HCT116 (cell line): ENCODE results near the gene ZCCHC9. TPM values are rescaled to one million over a fixed set of nuclear protein-coding genes. Genes with fewer than 3 reads are reported as not detected.

ENCODE experiments used
- ATAC-seq: fragments of 200-7000 bp; cut with Tn5 transposase; 2 replicates; pipeline ENCODE4 v1.9.1; 2020; ENCODE audit warnings: mild to moderate bottlenecking, moderate library complexity
- Bru-seq: library from RNA; stranded (reverse); fragments of 400-500 nt; gene quantifications from one replicate; lab custom pipeline; 2021; lab: Mats Ljungman, UMichigan
- BruChase-seq, 2 experiments: library from RNA; stranded (reverse); fragments of 400-500 nt; gene quantifications; one replicate each; lab custom pipeline; 2021; lab: Mats Ljungman, UMichigan
- BruUV-seq: library from RNA; stranded (reverse); fragments of 400-500 nt; replicated peaks from 2 replicates; lab custom pipeline; 2021; lab: Mats Ljungman, UMichigan
- CTCF ChIA-PET: fragments of 300-600 bp; sonication (Branson Sonifier 250); formaldehyde crosslinking; loops from one replicate; lab custom pipeline; 2021; ENCODE audit warnings: antibody characterized with exemption; lab: Charles Lee
- POLR2A ChIA-PET: fragments of 300-600, 350-600 bp; sonication (Branson Sonifier 250); formaldehyde crosslinking; loops from one replicate; lab custom pipeline; 2021; ENCODE audit warnings: antibody characterized with exemption; lab: Charles Lee
- RAD21 ChIA-PET, 2 experiments: fragments of 300-600 bp; sonication (Branson Sonifier 250); formaldehyde crosslinking; loops; one replicate each; lab custom pipeline; 2023; ENCODE audit warnings: low total read pairs in 2 of 2; ENCODE audit not compliant: uncharacterized antibody in 2 of 2, unreplicated experiment in 2 of 2, low non-redundant PET in 1 of 2; lab: Charles Lee
- DNase-seq: peaks from one replicate; pipeline ENCODE4 v3.0.0-alpha.2; 2010; ENCODE audit warnings: low read depth, low spot score
- H2AFZ ChIP-seq: fragments of 200-600 bp; shearing (Covaris generic), sonication (generic); 2 replicates; pipeline ENCODE4 v1.6.1; 2017; ENCODE audit warnings: low read depth, mixed run types, mixed read lengths, antibody characterized with exemption, low read length; ENCODE audit not compliant: poor library complexity, severe bottlenecking
- H3K27ac ChIP-seq: 2 replicates; pipeline ENCODE4 v1.5.1; 2012; ENCODE audit warnings: low read depth, low read length
- H3K27me3 ChIP-seq: fragments of 200-600 bp; sonication (generic); 2 replicates; pipeline ENCODE4 v1.6.1; 2016; ENCODE audit warnings: mixed run types, low read length, mixed read lengths; ENCODE audit not compliant: insufficient read depth
- H3K36me3 ChIP-seq, 2 experiments: fragments of 200-500 bp in 1 of 2; fragments of 200-600 bp in 1 of 2; sonication (Bioruptor generic) in 1 of 2; sonication (generic) in 1 of 2; 2 replicates each; pipeline versions ENCODE4 v1.5.1 to v1.6.1; 2014 to 2016; ENCODE audit warnings: low read length in 2 of 2, inconsistent platforms in 1 of 2, mixed read lengths in 1 of 2, mixed run types in 1 of 2; ENCODE audit not compliant: insufficient read depth in 2 of 2, control insufficient read depth in 1 of 2
- H3K4me1 ChIP-seq, 2 experiments: fragments of 200-600 bp in 1 of 2; sonication (generic) in 1 of 2; 2 replicates each; pipeline versions ENCODE4 v1.5.1 to v1.6.1; 2012 to 2017; ENCODE audit warnings: low read length in 2 of 2, inconsistent platforms in 1 of 2, mild to moderate bottlenecking in 1 of 2, mixed read lengths in 1 of 2, mixed run types in 1 of 2, moderate library complexity in 1 of 2; ENCODE audit not compliant: insufficient read depth in 2 of 2, control insufficient read depth in 1 of 2
- H3K4me2 ChIP-seq: fragments of 200-600 bp; sonication (generic); 2 replicates; pipeline ENCODE4 v1.6.1; 2017; ENCODE audit warnings: mixed run types, low read length, mixed read lengths
- H3K4me3 ChIP-seq, 2 experiments: fragments of 200-600 bp in 1 of 2; sonication (generic) in 1 of 2; replicated peaks in 1 of 2; 2 replicates each; pipeline ENCODE4 v1.5.1; 2011 to 2016; ENCODE audit warnings: low read length in 2 of 2, control low read depth in 1 of 2, low read depth in 1 of 2, mild to moderate bottlenecking in 1 of 2, mixed read lengths in 1 of 2, mixed run types in 1 of 2
- H3K79me2 ChIP-seq: fragments of 200-600 bp; sonication (generic); 2 replicates; pipeline ENCODE4 v1.6.1; 2017; ENCODE audit warnings: mild to moderate bottlenecking, mixed run types, low read length, moderate library complexity, mixed read lengths; ENCODE audit not compliant: insufficient read depth
- H3K9ac ChIP-seq: fragments of 200-600 bp; sonication (generic); 2 replicates; pipeline ENCODE4 v1.6.1; 2016; ENCODE audit warnings: low read length, mixed read lengths
- H3K9me2 ChIP-seq: fragments of 200-600 bp; sonication (generic), shearing (Covaris generic); 2 replicates; pipeline ENCODE4 v1.6.1; 2017; ENCODE audit warnings: mixed run types, mild to moderate bottlenecking, moderate library complexity; ENCODE audit not compliant: insufficient read depth
- H3K9me3 ChIP-seq, 2 experiments: fragments of 200-500 bp in 1 of 2; fragments of 200-600 bp in 1 of 2; sonication (Bioruptor generic) in 1 of 2; sonication (generic) in 1 of 2; 2 replicates each; pipeline ENCODE4 v1.6.1; 2014 to 2017; ENCODE audit warnings: low read length in 2 of 2, mixed read lengths in 2 of 2, inconsistent platforms in 1 of 2, low read depth in 1 of 2, mild to moderate bottlenecking in 1 of 2, mixed run types in 1 of 2, moderate library complexity in 1 of 2; ENCODE audit not compliant: control insufficient read depth in 1 of 2, insufficient read depth in 1 of 2
- H4K20me1 ChIP-seq: fragments of 200-600 bp; sonication (generic), shearing (Covaris generic); 2 replicates; pipeline ENCODE4 v1.6.1; 2017; ENCODE audit warnings: mixed run types, mild to moderate bottlenecking, moderate library complexity; ENCODE audit not compliant: insufficient read depth
- ATF3 ChIP-seq: IDR thresholded peaks from 2 replicates; pipeline ENCODE4 v1.6.1; 2012
- CBX3 ChIP-seq: IDR thresholded peaks from 2 replicates; pipeline ENCODE4 v1.6.1; 2012; ENCODE audit warnings: low read depth
- CEBPB ChIP-seq: IDR thresholded peaks from 2 replicates; pipeline ENCODE4 v1.6.1; 2012; ENCODE audit warnings: low read depth
- CTCF ChIP-seq, 3 experiments: fragments of 200-600 bp in 1 of 3; sonication (generic) in 1 of 3; IDR thresholded peaks in 2 of 3; conservative IDR thresholded peaks in 1 of 3; 2 replicates each; pipeline ENCODE4 v1.5.1; 2012 to 2017; ENCODE audit warnings: low read depth in 2 of 3, low read length in 2 of 3, antibody characterized with exemption in 1 of 3, borderline replicate concordance in 1 of 3, control low read depth in 1 of 3, mild to moderate bottlenecking in 1 of 3, mixed read lengths in 1 of 3, mixed run types in 1 of 3, moderate library complexity in 1 of 3; ENCODE audit not compliant: insufficient read depth in 1 of 3
- EGR1 ChIP-seq: IDR thresholded peaks from 2 replicates; pipeline ENCODE4 v1.6.1; 2012; ENCODE audit warnings: low read depth
- JUND ChIP-seq: IDR thresholded peaks from 2 replicates; pipeline ENCODE4 v1.6.1; 2012
- POLR2A ChIP-seq: IDR thresholded peaks from 2 replicates; pipeline ENCODE4 v1.7.0; 2011; ENCODE audit warnings: borderline replicate concordance; ENCODE audit not compliant: insufficient read depth, insufficient read length; ENCODE audit errors: extremely low read depth
- POLR2AphosphoS5 ChIP-seq: IDR thresholded peaks from 2 replicates; pipeline ENCODE4 v1.6.1; 2011; ENCODE audit warnings: mild to moderate bottlenecking, low read depth, low read length, moderate library complexity
- RAD21 ChIP-seq: IDR thresholded peaks from 2 replicates; pipeline ENCODE4 v1.6.1; 2012; ENCODE audit warnings: low read depth, mild to moderate bottlenecking
- SIN3A ChIP-seq: IDR thresholded peaks from 2 replicates; pipeline ENCODE4 v1.6.1; 2012; ENCODE audit warnings: low read depth
- SP1 ChIP-seq: IDR thresholded peaks from 2 replicates; pipeline ENCODE4 v1.6.1; 2012; ENCODE audit warnings: low read depth
- SRF ChIP-seq: IDR thresholded peaks from 2 replicates; pipeline ENCODE4 v1.6.1; 2012; ENCODE audit warnings: low read depth
- TCF7L2 ChIP-seq: IDR thresholded peaks from 2 replicates; pipeline ENCODE4 v1.7.0; 2011; ENCODE audit warnings: borderline replicate concordance, inconsistent platforms; ENCODE audit not compliant: insufficient read depth, insufficient read length; ENCODE audit errors: extremely low read depth
- YY1 ChIP-seq: IDR thresholded peaks from 2 replicates; pipeline ENCODE4 v1.6.1; 2011; ENCODE audit warnings: low read length, low read depth, moderate library complexity, mild to moderate bottlenecking; ENCODE audit not compliant: insufficient replicate concordance; ENCODE audit errors: extremely low read depth
- ZFX ChIP-seq: fragments of 450-650 bp; IDR thresholded peaks from 2 replicates; pipeline ENCODE4 v1.6.1; 2017
- intact Hi-C: fragments of 100-400 bp; cut with micrococcal nuclease; formaldehyde crosslinking; loops from 2 replicates; pipeline ENCODE4 v1.10.0; 2022
- long read RNA-seq: library from polyadenylated mRNA; unstranded; transcript quantifications from one replicate; pipeline ENCODE4 v2.0.0, GENCODE V29; 2021; ENCODE audit not compliant: unreplicated experiment
- polyA plus RNA-seq: library from polyadenylated mRNA; unstranded; fragments of >200 nt; gene quantifications from 2 replicates; pipeline ENCODE4 v1.2.1, GENCODE V29; 2012; ENCODE audit warnings: missing spikeins
- total RNA-seq: library from RNA; stranded (reverse); gene quantifications from one replicate; pipeline ENCODE4 v1.2.1, GENCODE V29; 2021; ENCODE audit not compliant: unreplicated experiment
- TF ChIP-seq, protein P1 (sequence below): IDR thresholded peaks from 2 replicates; pipeline ENCODE4 v1.6.1; 2011; ENCODE audit warnings: mild to moderate bottlenecking, low read length, moderate library complexity; ENCODE audit not compliant: insufficient replicate concordance; ENCODE audit errors: extremely low read depth
- TF ChIP-seq, protein P2 (sequence below): IDR thresholded peaks from 2 replicates; pipeline ENCODE4 v1.6.1; 2012

Gene ZCCHC9, protein sequence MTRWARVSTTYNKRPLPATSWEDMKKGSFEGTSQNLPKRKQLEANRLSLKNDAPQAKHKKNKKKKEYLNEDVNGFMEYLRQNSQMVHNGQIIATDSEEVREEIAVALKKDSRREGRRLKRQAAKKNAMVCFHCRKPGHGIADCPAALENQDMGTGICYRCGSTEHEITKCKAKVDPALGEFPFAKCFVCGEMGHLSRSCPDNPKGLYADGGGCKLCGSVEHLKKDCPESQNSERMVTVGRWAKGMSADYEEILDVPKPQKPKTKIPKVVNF
- 33.7 TPM for total RNA-seq
- 12.0 and 19.4 TPM in 2 replicates for polyA plus RNA-seq
- Bru-seq, nascent RNA: percentile 85 among the genes with signal in this experiment
- percentile 84 among the genes with signal in this experiment for BruChase-seq, experiment 1, labeled RNA remaining after a 6-hour chase
- percentile 87 among the genes with signal in this experiment for BruChase-seq, experiment 2, labeled RNA remaining after a 2-hour chase
- long read RNA-seq, transcript ZCCHC9-203 (6 exons, 1,555 nt): major isoform, 8 of 28 reads
- long read RNA-seq, partial matches to known transcripts: 6 of 28 reads
- long read RNA-seq, other reads (novel, unspliced or antisense): 5 of 28 reads

- RAD21 ChIA-PET: no interaction called here
- peak; percentile 89 for ATAC-seq
- no peaks in the 10 kb centered on the region for H3K9me2 ChIP-seq
- peak within 1 kb of the TSS; percentile 90 for H3K9ac ChIP-seq
- no peaks in the 10 kb centered on the region for H4K20me1 ChIP-seq
- H3K4me3 ChIP-seq: peak within 1 kb of the TSS; percentile 82 to 90
- POLR2A ChIA-PET: interaction anchor here (1.0 to 1.3 kb wide), 2 partner anchors 9 to 14 kb away, joined by 4 to 5 read pairs; no protein-coding TSS in a partner anchor
- peak within 1 kb of the TSS; percentile 77 for H3K27ac ChIP-seq
- peaks cover 46% of the 10 kb centered on the region for H3K79me2 ChIP-seq
- CTCF ChIA-PET: interaction anchor here (0.9 to 1.3 kb wide), 2 partner anchors 18 to 864 kb away, joined by 3 to 7 read pairs; no protein-coding TSS in a partner anchor
- H3K27me3 ChIP-seq: no peaks in the 10 kb centered on the region
- H3K9me3 ChIP-seq: no peaks in the 10 kb centered on the region
- DNase-seq: peak; percentile 90
- H2AFZ ChIP-seq: peak within 1 kb of the TSS; percentile 50
- H3K4me1 ChIP-seq: peaks cover 7 to 22% of the 10 kb centered on the region in 2 experiments; a peak in 2 of 4 replicates
- intact Hi-C loops: loop anchor here (5.0 kb wide), 1 partner anchor 866 kb away; no protein-coding TSS in a partner anchor
- peak within 1 kb of the TSS; percentile 81 for H3K4me2 ChIP-seq
- H3K36me3 ChIP-seq: peaks cover 5 to 7% of the 10 kb centered on the region in 2 experiments; a peak in 2 of 4 replicates
- TF ChIP-seq EGR1: peak; percentile 93
- no peak for TF ChIP-seq CEBPB
- TF ChIP-seq POLR2AphosphoS5: peak; percentile 89
- TF ChIP-seq, protein P1, sequence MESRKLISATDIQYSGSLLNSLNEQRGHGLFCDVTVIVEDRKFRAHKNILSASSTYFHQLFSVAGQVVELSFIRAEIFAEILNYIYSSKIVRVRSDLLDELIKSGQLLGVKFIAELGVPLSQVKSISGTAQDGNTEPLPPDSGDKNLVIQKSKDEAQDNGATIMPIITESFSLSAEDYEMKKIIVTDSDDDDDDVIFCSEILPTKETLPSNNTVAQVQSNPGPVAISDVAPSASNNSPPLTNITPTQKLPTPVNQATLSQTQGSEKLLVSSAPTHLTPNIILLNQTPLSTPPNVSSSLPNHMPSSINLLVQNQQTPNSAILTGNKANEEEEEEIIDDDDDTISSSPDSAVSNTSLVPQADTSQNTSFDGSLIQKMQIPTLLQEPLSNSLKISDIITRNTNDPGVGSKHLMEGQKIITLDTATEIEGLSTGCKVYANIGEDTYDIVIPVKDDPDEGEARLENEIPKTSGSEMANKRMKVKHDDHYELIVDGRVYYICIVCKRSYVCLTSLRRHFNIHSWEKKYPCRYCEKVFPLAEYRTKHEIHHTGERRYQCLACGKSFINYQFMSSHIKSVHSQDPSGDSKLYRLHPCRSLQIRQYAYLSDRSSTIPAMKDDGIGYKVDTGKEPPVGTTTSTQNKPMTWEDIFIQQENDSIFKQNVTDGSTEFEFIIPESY: no peak
- TF ChIP-seq SP1: peak; percentile 62
- peak; percentile 96 for TF ChIP-seq POLR2A
- TF ChIP-seq CTCF (IDR thresholded peaks at IDR 0.05 in 2 of 3, conservative IDR thresholded peaks at IDR 0.05 in 1 of 3; ENCODE audit: borderline replicate concordance in 1 of 3, insufficient read depth in 1 of 3, low read depth in 2 of 3, low read length in 2 of 3): no peak
- TF ChIP-seq JUND: no peak; the same call in 1 of the 2 replicates
- TF ChIP-seq TCF7L2: no peak
- no peak for TF ChIP-seq ATF3
- TF ChIP-seq, protein P2, sequence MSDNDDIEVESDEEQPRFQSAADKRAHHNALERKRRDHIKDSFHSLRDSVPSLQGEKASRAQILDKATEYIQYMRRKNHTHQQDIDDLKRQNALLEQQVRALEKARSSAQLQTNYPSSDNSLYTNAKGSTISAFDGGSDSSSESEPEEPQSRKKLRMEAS: peak; percentile 80
- peak; percentile 78 for TF ChIP-seq SRF
- peak; percentile 40 for TF ChIP-seq YY1
- no peak for TF ChIP-seq RAD21
- TF ChIP-seq ZFX: no peak
- TF ChIP-seq SIN3A: peak; percentile 88
- peak; percentile 70; the same call in 1 of the 2 replicates for TF ChIP-seq CBX3
- BruUV-seq: TSS peak; percentile 70
Observed at GRCh38 chr5:81301271-81302015, at the start of gene ZCCHC9. Gene ZCCHC9 (plus strand): TSS chr5:81301587. CDS start chr5:81304758, 3,171 bp downstream.
